Ascending aorta (tissue), 2 donors: Measurements from ENCODE around the gene DUSP5. TPM values are rescaled to one million over a fixed set of nuclear protein-coding genes. Genes with fewer than 3 reads are reported as not detected.

ENCODE experiments used
- DNase-seq, 2 donors: peaks; one replicate each; pipeline ENCODE4 v3.0.0-alpha.2; 2019; ENCODE audit warnings: low spot score in 2 of 2
- H3K27ac ChIP-seq, 2 donors: fragments of 200-600 bp; sonication (generic); one replicate each; pipeline ENCODE4 v1.5.1; 2016 to 2017; ENCODE audit warnings: mild to moderate bottlenecking in 1 of 2
- H3K27me3 ChIP-seq: fragments of 200-600 bp; sonication (generic); one replicate; pipeline ENCODE4 v1.5.1; 2017
- H3K36me3 ChIP-seq, 2 donors: fragments of 200-600 bp; sonication (generic); one replicate each; pipeline ENCODE4 v1.5.1; 2016
- H3K4me1 ChIP-seq, 2 donors: fragments of 200-600 bp; sonication (generic); one replicate each; pipeline ENCODE4 v1.5.1; 2016 to 2017; ENCODE audit warnings: mild to moderate bottlenecking in 1 of 2
- H3K4me3 ChIP-seq, 2 donors: fragments of 200-600 bp; sonication (generic); one replicate each; pipeline ENCODE4 v1.5.1; 2016 to 2017; ENCODE audit warnings: mild to moderate bottlenecking in 1 of 2
- H3K9me3 ChIP-seq, 2 donors: fragments of 200-600 bp; sonication (generic); one replicate each; pipeline ENCODE4 v1.5.1; 2016
- intact Hi-C: fragments of 100-400 bp; cut with DNase I; formaldehyde crosslinking; loops from one replicate; pipeline ENCODE4 v1.15.1; 2023
- total RNA-seq: library from RNA; depleted of rRNA; stranded (reverse); fragments of >200 nt; gene quantifications from one replicate; pipeline ENCODE4 v1.1.0, GENCODE V29; 2016
- TF ChIP-seq, protein P1 (sequence below), 3 experiments: fragments of 200-600 bp in 2 of 3; fragments of 450-650 bp in 1 of 3; sonication (generic) in 2 of 3; IDR thresholded peaks; one replicate each; pipeline ENCODE4 v1.5.1; 2016 to 2019; ENCODE audit warnings: antibody characterized with exemption in 3 of 3, mild to moderate bottlenecking in 1 of 3, moderate library complexity in 1 of 3

DUSP5 gene
- total RNA-seq, 1 donor from 2014 or later: 26.9 TPM

DNA sequence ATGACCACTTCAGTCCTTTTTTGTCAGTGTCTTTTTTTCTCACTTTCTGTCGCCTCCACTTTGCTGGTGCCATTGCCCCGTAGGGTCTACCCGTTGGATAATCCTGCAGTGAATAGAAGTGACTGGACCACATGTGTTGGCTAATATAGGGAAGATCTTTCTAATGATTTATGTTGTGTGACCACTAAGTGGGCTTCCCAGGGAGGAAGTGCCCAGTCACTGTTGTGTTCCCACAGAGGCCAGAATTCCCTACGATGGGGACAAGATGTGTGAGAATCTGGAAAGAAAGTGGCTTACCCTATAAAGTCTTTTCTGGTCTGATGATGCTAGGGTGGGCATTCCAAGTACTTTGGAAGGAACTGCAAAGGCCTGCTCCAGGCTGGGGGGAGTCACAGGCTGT lies 41.4 kb downstream of the DUSP5 start:
- no peak for DNase-seq
- intact Hi-C loops: no loop called here

DNA sequence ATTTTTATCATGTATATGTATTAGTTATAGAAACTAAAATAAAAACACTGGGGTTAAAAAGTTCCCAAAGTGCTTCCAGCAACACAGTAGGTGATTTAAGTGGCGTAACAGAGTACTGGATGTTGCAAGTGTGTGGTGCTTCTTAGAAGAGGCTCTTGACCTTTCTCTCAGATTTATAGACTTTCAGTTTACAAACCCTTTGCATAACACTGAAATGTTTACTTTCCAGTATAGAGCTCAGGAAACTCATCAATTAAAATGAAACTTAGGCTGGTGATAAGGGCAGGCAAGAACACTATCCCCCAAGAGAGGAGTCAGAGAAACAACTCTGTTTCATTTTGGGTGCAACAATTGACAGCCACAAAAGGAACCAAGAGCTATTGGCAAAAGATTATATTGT lies 42.3 kb downstream of the DUSP5 start:
- TF ChIP-seq, protein P1, sequence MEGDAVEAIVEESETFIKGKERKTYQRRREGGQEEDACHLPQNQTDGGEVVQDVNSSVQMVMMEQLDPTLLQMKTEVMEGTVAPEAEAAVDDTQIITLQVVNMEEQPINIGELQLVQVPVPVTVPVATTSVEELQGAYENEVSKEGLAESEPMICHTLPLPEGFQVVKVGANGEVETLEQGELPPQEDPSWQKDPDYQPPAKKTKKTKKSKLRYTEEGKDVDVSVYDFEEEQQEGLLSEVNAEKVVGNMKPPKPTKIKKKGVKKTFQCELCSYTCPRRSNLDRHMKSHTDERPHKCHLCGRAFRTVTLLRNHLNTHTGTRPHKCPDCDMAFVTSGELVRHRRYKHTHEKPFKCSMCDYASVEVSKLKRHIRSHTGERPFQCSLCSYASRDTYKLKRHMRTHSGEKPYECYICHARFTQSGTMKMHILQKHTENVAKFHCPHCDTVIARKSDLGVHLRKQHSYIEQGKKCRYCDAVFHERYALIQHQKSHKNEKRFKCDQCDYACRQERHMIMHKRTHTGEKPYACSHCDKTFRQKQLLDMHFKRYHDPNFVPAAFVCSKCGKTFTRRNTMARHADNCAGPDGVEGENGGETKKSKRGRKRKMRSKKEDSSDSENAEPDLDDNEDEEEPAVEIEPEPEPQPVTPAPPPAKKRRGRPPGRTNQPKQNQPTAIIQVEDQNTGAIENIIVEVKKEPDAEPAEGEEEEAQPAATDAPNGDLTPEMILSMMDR (IDR thresholded peaks at IDR 0.05): no peak
- H3K9me3 ChIP-seq: no peaks in the 10 kb centered on the region
- no peaks in the 10 kb centered on the region for H3K36me3 ChIP-seq
- no peaks in the 10 kb centered on the region for H3K27me3 ChIP-seq
- H3K4me3 ChIP-seq: no peak overlapping the region
- intact Hi-C loops: loop anchor here (10.0 kb wide), 1 partner anchor 335 kb away; the partner anchor contains the start of gene MXI1
- DNase-seq: no peak
- H3K27ac ChIP-seq: no peak overlapping the region
- no peaks in the 10 kb centered on the region for H3K4me1 ChIP-seq

More for the DNA sequence above, 41.4 kb downstream of the DUSP5 start:
- Histone ChIP-seq H3K36me3 (no peaks in the 10 kb centered on the region), H3K4me1 (no peaks in the 10 kb centered on the region), H3K27ac (no peak overlapping the region), H3K4me3 (no peak overlapping the region), H3K9me3 (no peaks in the 10 kb centered on the region), H3K27me3 (no peaks in the 10 kb centered on the region)
- TF ChIP-seq, protein P1 (IDR thresholded peaks at IDR 0.05): no peak

DNA sequence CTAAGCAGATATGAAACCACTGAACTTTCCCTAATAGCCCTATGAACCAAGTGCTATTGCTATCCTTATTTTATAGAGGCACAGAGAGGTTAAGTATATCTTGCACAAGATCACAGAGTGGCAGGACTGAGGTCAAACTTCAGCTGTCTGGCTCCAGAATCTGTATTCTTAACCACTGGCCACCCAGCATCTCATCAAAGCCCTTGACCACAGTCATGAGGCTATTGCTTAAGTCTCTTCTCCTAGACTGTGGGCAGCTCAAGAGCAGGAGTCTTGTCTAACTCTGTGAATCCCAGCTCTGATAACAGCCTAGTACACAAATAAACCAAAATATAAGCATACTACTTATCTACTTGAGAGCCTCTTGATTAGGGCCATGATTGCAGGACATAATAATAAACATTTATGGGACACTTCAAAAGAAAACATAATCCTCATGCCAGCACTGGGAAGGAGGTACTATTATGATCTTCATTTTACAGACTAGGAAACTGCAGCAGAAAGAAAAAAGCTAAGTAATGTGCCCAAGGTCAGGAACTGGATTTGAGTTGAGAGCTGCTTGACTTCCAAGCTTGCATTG lies 47.3 kb downstream of the DUSP5 start:
- no peak overlapping the region for H3K4me3 ChIP-seq
- intact Hi-C loops: loop anchor here (5.0 to 10.0 kb wide), 3 partner anchors 43 to 663 kb away; partner anchors contain the start of gene MXI1
- H3K4me1 ChIP-seq: no peaks in the 10 kb centered on the region
- DNase-seq: no peak
- TF ChIP-seq, protein P1 (IDR thresholded peaks at IDR 0.05): no peak
- H3K36me3 ChIP-seq: no peaks in the 10 kb centered on the region
- no peak overlapping the region for H3K27ac ChIP-seq
- no peaks in the 10 kb centered on the region for H3K27me3 ChIP-seq
- no peaks in the 10 kb centered on the region for H3K9me3 ChIP-seq

DNA sequence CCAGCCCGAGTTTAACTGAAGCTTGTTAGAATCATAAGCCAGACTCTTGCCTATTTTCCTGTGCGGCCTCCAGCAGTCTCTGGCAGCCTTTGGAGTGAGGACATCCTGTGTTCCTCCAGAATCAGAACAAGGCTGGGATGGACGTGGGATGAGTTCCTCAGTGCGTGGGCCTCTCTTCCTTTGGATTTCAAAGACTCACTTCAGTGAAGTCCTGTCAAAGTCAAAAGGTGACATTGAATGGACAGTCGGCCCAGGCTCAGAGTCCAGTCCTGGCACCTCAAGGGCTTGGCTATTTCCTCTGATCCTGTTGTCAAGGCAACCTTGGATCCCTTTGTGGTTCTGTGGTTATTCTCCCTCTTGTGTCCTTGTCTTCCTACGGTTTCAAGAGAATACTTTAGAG lies 48.4 kb downstream of the DUSP5 start:
- TF ChIP-seq, protein P1 (IDR thresholded peaks at IDR 0.05): no peak
- no peak for DNase-seq
- no peaks in the 10 kb centered on the region for H3K36me3 ChIP-seq
- no peaks in the 10 kb centered on the region for H3K27me3 ChIP-seq
- intact Hi-C loops: loop anchor here (2.0 to 10.0 kb wide), 4 partner anchors 44 to 664 kb away; partner anchors contain the start of gene MXI1
- no peak overlapping the region for H3K27ac ChIP-seq
- H3K9me3 ChIP-seq: no peaks in the 10 kb centered on the region
- no peaks in the 10 kb centered on the region for H3K4me1 ChIP-seq
- no peak overlapping the region for H3K4me3 ChIP-seq

- Histone ChIP-seq H3K4me1 (no peaks in the 10 kb centered on the region), H3K36me3 (no peaks in the 10 kb centered on the region), H3K9me3 (no peaks in the 10 kb centered on the region), H3K27me3 (no peaks in the 10 kb centered on the region), H3K4me3 (no peak overlapping the region), H3K27ac (no peak overlapping the region)
- no peak for DNase-seq
- intact Hi-C loops: loop anchor here (1.0 to 10.0 kb wide), 6 partner anchors 44 to 664 kb away; partner anchors contain the start of gene MXI1
- TF ChIP-seq, protein P1 (IDR thresholded peaks at IDR 0.05): no peak
Observed at GRCh38 chr10:110546499-110547110, 48.9 kb downstream of the DUSP5 start.
